Subcutaneous adipose tissue (tissue), 4 donors: Measurements from ENCODE around the gene LMNTD2. TPM values are rescaled to one million over a fixed set of nuclear protein-coding genes. Genes with fewer than 3 reads are reported as not detected.

Experiments
- CTCF ChIP-seq: fragments of 450-650 bp; IDR thresholded peaks from one replicate; pipeline ENCODE4 v1.5.1; 2016; ENCODE audit warnings: low read depth, mild to moderate bottlenecking, control low read depth, antibody characterized with exemption, moderate library complexity
- total RNA-seq, 4 donors: library from RNA; depleted of rRNA; stranded (reverse); fragments of >200 nt; gene quantifications; one replicate each; pipeline ENCODE4 v1.1.0, GENCODE V29; 2016

Gene LMNTD2
- total RNA-seq = 1 to 10 TPM in 2 of 4 donors, under 1 TPM in 2; 0.65 to 2.4 (median 1.0) TPM

GRCh38 chr11:560305-561147 lies at the start of gene LMNTD2, which contains the start of gene RASSF7:
Gene LMNTD2 (minus strand): TSS chr11:560738. CDS start chr11:560716, 22 bp downstream.
Gene RASSF7 (plus strand): TSS chr11:560970. CDS start chr11:561769, 799 bp downstream.
- TF ChIP-seq CTCF = no peak

GRCh38 chr11:609341-609811 lies 48.8 kb upstream of the LMNTD2 start:
- no peak for TF ChIP-seq CTCF

- no peak for TF ChIP-seq CTCF
Measured at GRCh38 chr11:608791-609251, 48.3 kb upstream of the LMNTD2 start.

- TF ChIP-seq CTCF = no peak
Measured at GRCh38 chr11:607971-608659, 47.6 kb upstream of the LMNTD2 start.

GRCh38 chr11:607020-607780 lies 46.7 kb upstream of the LMNTD2 start:
- no peak for TF ChIP-seq CTCF

GRCh38 chr11:606245-606644 lies 45.7 kb upstream of the LMNTD2 start:
- no peak for TF ChIP-seq CTCF
